ENCODE data around the gene GRK4. TPM values are rescaled to one million over a fixed set of nuclear protein-coding genes. Genes with fewer than 3 reads are reported as not detected.

GRK4 gene
- polyA plus RNA-seq, 6 donors from 2014 or later = 0.86 to 1.8 (median 0.96) TPM; not detected in 1

DNA sequence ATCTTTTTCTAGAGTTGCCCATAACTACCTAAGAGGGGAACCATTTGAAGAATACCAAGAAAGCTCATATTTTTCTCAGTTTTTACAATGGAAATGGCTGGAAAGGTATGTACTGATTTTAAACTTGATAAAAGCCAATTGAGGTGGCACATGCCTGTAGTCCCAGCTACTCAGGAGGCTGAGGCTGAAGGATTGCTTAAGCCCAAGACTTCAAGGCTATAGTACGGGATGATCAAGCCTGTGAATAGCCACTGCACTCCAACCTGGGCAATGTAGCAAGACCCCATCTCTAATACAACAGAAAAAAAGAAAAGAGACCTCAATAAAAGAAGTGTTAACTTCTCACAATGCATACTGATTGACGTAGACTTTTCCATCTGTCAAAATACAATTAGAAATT, 44.4 kb downstream of the GRK4 start:
- Mint-ChIP-seq H3K36me3 (no peaks in the 10 kb centered on the region), H3K27me3 (no peaks in the 10 kb centered on the region), H3K27ac (no peak overlapping the region), H3K9me3 (no peaks in the 10 kb centered on the region), H3K4me3 (no peak overlapping the region), H3K4me1 (no peaks in the 10 kb centered on the region)
- ATAC-seq (ENCODE audit: low read depth in 2 of 2) = no peak
- DNase-seq = no peak

DNA sequence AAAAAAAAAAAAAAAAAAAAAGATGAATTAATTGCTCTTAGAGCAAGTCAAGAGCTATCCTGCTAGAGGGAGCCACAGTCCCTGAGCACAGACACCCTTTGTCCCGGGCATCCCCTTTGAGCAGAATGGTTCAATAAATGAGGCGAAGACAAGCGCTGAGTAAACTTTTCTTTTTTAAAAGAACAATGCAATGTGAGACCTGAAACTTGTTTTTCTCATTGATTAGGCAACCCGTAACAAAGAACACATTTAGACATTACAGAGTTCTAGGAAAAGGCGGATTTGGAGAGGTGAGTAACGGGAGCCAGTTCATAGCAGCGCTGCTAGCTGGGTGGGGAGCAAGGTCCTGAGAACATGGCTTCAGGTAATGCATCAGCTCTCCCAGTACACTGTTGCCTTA, 46.1 kb downstream of the GRK4 start:
- Mint-ChIP-seq H3K27ac (no peak overlapping the region), H3K36me3 (no peaks in the 10 kb centered on the region), H3K9me3 (no peaks in the 10 kb centered on the region), H3K4me3 (no peak overlapping the region), H3K27me3 (no peaks in the 10 kb centered on the region), H3K4me1 (no peaks in the 10 kb centered on the region)
- DNase-seq (peak; percentile 5), ATAC-seq (ENCODE audit: low read depth in 2 of 2) (peak; percentile 58)

DNA sequence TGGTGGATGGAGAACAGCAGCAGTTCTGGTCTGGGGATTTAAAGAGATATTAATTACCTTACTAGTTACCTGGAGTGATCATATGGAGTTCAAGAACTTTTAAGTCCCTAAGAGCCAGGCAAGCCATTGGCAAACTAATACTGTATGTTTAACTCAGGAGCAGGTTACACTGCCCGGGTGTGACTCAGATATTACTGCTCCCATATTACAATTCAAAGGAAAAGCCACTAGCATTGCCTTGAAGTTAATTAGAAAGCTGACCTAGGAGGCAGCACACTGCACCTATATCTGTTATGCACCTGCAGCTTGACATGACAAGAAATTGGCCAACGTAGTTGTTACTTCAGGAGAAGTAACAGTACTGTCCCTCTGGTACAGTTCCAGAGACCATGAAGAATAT, 47.2 kb downstream of the GRK4 start:
- Mint-ChIP-seq H3K4me3 (no peak overlapping the region), H3K36me3 (no peaks in the 10 kb centered on the region), H3K27ac (no peak overlapping the region), H3K27me3 (no peaks in the 10 kb centered on the region), H3K9me3 (no peaks in the 10 kb centered on the region), H3K4me1 (no peaks in the 10 kb centered on the region)
- no peak for DNase-seq
- no peak for ATAC-seq (ENCODE audit: low read depth in 2 of 2)

DNA sequence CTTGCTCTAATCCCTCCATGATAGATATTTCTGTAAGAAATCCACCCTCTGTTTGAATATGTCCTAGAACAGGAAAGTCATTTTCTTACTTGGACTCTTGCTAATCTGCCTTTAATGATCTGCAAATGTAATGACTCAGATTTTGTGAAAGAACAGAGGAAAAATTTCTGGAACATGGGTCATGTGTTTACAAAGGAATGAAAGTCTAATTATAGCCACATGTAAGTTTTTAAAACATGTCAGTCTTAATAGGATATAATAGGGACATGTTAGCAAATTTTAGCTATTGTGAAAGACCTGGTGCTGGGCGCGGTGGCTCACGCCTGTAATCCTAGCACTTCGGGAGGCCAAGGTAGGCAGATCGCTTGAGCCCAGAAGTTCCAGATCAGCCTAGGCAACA, 47.6 kb downstream of the GRK4 start:
- Mint-ChIP-seq H3K4me1 (no peaks in the 10 kb centered on the region), H3K9me3 (no peaks in the 10 kb centered on the region), H3K4me3 (no peak overlapping the region), H3K36me3 (no peaks in the 10 kb centered on the region), H3K27ac (no peak overlapping the region), H3K27me3 (no peaks in the 10 kb centered on the region)
- ATAC-seq (ENCODE audit: low read depth in 2 of 2) (no peak), DNase-seq (no peak)

DNA sequence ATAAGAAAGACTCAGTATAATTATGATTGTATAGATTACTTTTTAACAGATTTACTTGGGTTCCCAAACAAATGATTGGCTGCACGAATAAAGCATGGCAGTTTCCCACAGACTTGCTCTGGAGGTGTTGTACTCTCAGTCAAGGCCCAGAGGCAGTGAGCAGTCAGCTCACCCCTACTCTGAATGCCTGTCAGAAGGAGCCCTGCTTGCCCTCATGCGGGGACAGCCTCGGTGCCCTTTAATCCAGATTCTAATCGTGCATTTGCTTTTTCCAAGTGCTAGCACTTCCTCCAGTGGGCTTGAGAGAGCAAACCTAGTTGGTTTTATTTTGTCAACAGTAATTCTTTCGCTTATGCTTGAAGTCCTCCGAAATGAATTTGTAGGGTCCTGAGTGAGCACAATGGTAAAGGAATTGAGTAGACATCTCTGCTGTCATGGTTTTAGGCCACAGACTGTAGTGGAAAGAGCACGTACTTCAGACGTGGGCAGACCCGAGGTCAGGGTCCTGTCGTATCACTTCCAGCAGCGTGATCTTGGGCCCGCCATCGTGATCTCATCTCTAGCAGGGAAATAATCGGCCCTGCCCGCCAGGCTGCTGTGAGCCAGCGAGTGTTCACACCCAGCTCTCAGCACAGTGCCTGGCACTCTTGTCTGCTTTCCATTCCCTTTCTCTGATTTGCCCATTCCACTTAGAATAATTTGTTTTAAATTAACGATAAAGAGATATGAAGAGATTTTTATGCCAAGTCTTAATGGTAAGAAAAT, 48.3 kb downstream of the GRK4 start:
- DNase-seq (no peak), ATAC-seq (ENCODE audit: low read depth in 2 of 2) (no peak)
- H3K4me1 Mint-ChIP-seq = no peaks in the 10 kb centered on the region
- no peaks in the 10 kb centered on the region for H3K9me3 Mint-ChIP-seq
- no peaks in the 10 kb centered on the region for H3K36me3 Mint-ChIP-seq
- no peaks in the 10 kb centered on the region for H3K27me3 Mint-ChIP-seq
- H3K27ac Mint-ChIP-seq = peak overlapping the region in 1 of 6 donors; percentile 43
- peak overlapping the region in 1 of 8 donors; percentile 42 for H3K4me3 Mint-ChIP-seq

DNA sequence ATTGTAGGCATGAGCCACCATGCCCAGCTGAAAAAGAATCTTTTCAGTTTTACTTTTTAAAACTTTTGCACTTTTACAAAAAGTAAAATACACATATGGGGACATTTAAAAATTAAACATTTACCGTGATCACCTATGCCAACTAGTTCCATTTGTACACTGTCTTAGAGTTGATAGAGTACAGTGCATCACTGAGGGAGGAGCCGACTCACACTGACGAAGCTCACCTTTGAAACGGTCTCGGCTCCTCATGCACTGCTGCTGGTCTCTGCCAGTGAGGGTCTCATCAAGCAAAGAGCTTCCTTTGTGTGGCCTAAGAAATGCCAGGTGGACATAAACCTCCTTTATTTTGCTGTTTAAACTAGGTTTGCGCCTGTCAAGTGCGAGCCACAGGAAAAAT, 50.0 kb downstream of the GRK4 start:
- Mint-ChIP-seq H3K4me1 (no peaks in the 10 kb centered on the region), H3K36me3 (no peaks in the 10 kb centered on the region), H3K27me3 (no peaks in the 10 kb centered on the region), H3K4me3 (no peak overlapping the region), H3K27ac (peak overlapping the region in 1 of 6 donors; percentile 8), H3K9me3 (no peaks in the 10 kb centered on the region)
- ATAC-seq (ENCODE audit: low read depth in 2 of 2) (no peak), DNase-seq (no peak)

DNA sequence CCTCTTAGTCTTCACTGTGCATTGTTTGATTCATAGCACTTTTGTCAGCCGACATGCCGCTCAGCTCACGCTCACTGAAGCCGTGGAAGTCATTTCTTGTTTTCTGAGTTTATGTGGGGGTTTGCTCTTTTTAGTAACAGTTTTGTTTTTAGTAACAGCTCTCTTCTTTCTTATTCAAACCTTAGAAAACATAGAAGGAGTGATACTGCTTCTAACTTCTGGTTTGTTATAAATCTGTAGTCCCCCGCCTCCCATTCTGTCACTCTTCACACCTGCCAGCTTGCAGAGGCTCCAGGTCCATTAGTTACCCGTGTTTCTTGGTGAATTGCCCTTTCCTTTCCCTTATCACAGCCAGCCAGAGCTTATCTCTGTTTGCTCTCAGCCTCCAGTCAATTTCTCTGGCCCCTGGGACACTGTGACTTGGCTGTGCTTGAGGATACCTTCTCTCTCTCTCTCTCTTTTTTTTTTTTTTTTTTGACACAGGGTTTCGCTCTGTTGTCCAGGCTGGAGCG, 50.5 kb downstream of the GRK4 start:
- H3K36me3 Mint-ChIP-seq = no peaks in the 10 kb centered on the region
- ATAC-seq (ENCODE audit: low read depth in 2 of 2) (no peak), DNase-seq (no peak)
- H3K9me3 Mint-ChIP-seq = no peaks in the 10 kb centered on the region
- no peaks in the 10 kb centered on the region for H3K4me1 Mint-ChIP-seq
- peak overlapping the region in 2 of 6 donors; percentile 12 to 61 for H3K27ac Mint-ChIP-seq
- no peak overlapping the region for H3K4me3 Mint-ChIP-seq
- no peaks in the 10 kb centered on the region for H3K27me3 Mint-ChIP-seq

DNA sequence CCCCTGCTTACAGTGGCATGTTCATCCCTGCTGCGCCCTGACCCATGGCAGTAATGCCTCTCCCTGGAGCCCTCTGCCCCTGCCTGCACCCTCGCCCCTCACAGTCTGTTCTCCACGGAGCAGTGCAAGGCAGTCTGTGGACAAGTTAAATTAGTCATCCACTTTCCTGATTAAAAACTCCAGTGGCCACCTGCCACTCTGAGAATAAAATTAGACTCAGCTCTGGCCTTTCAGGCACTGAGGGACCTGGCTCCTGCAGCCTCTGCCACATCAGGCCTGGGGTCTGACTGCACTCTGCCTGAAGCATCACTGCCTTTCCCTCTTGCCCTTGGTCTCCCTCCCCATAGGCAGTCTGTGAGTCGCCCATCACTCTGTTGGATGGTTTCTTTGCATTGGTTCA, 53.6 kb downstream of the GRK4 start:
- H3K9me3 Mint-ChIP-seq = no peaks in the 10 kb centered on the region
- H3K36me3 Mint-ChIP-seq = no peaks in the 10 kb centered on the region
- ATAC-seq (ENCODE audit: low read depth in 2 of 2) (no peak), DNase-seq (no peak)
- H3K4me3 Mint-ChIP-seq = no peak overlapping the region
- peak overlapping the region in 2 of 6 donors; percentile 20 to 86 for H3K27ac Mint-ChIP-seq
- no peaks in the 10 kb centered on the region for H3K4me1 Mint-ChIP-seq
- H3K27me3 Mint-ChIP-seq = no peaks in the 10 kb centered on the region

DNA sequence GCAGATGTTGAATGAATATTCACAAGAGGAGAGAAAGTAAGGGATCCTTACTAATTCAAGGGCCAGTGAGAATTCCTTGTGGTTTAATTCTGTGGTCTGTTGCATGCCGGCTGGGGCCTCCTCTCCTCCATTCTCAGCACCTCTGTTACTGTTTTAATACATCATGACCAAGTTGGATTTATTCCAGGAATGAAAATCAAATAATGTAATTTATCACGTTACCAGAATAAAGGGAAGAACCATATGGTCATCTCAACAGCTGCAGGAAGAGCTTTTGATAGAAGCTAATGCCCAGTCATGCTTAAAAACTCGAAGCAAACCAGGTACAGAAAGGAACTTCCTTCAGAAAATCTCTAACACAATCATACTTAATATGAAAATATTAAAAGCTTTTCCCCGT, 54.1 kb downstream of the GRK4 start:
- ATAC-seq (ENCODE audit: low read depth in 2 of 2) (no peak), DNase-seq (no peak)
- no peaks in the 10 kb centered on the region for H3K4me1 Mint-ChIP-seq
- H3K27me3 Mint-ChIP-seq = peaks cover 0 to 4% (median 0%) of the 10 kb centered on the region in 3 donors
- H3K9me3 Mint-ChIP-seq = no peaks in the 10 kb centered on the region
- H3K36me3 Mint-ChIP-seq = no peaks in the 10 kb centered on the region
- H3K27ac Mint-ChIP-seq = peak overlapping the region in 1 of 6 donors; percentile 17
- no peak overlapping the region for H3K4me3 Mint-ChIP-seq

DNA sequence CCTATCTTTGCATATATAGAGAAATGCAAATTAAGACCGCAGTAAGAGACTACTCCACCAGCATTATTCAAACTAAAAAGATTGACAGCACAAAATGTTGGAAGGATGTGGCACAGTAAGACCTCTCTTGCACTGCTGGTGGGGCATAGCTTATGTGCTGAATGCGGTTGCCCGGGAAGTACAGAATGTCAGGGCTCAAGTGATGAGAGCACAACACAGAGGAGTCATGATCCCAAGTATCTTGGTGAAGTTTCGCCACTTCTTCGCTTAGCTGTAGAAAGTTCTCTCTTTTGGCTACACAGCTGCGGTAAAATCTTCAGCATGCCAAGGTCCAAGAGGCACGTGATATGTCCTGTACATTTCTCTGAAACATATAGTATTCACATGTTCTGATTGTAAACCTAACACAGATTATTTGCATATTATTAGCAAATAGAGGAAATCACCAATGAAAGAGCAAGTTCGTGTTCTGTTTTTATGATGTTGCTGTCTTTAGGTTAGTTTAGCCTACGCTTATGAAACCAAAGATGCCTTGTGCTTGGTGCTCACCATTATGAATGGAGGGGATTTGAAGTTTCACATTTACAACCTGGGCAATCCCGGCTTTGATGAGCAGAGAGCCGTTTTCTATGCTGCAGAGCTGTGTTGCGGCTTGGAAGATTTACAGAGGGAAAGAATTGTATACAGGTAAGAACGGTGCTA, 55.9 kb downstream of the GRK4 start:
- Mint-ChIP-seq H3K36me3 (peaks cover 5 to 10% of the 10 kb centered on the region in 2 donors), H3K4me1 (no peaks in the 10 kb centered on the region), H3K27me3 (peaks cover 10 to 15% (median 11%) of the 10 kb centered on the region in 3 donors), H3K9me3 (peaks cover 2 to 13% (median 8%) of the 10 kb centered on the region in 7 donors), H3K27ac (no peak overlapping the region), H3K4me3 (no peak overlapping the region)
- DNase-seq = no peak
- peak in 1 of 2 donors; percentile 23 for ATAC-seq (ENCODE audit: low read depth in 2 of 2)

DNA sequence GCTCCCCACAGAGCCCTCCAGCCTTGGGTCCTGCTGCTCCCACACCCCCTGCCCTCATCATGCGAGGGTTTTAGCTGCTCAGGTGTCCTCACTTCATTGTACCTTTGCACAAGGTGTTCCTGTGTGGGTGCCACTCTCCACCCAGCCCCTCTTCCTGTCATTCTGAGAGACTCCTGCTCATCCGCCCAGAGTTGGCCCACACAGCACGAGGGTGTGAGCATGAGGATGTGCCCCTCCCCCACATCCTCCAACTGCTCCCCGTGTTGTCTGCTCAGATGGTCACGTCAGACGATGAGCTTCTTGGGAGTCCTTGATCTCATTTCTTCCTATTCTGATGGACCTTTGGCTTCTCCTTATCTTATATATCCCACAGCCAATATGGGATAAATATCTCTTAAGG, 57.8 kb downstream of the GRK4 start:
- Mint-ChIP-seq H3K4me3 (no peak overlapping the region), H3K36me3 (peaks cover 5 to 10% of the 10 kb centered on the region in 2 donors), H3K4me1 (no peaks in the 10 kb centered on the region), H3K27ac (no peak overlapping the region), H3K9me3 (peaks cover 2 to 13% (median 8%) of the 10 kb centered on the region in 7 donors), H3K27me3 (peaks cover 10 to 15% (median 11%) of the 10 kb centered on the region in 3 donors)
- no peak for ATAC-seq (ENCODE audit: low read depth in 2 of 2)
- DNase-seq = no peak

DNA sequence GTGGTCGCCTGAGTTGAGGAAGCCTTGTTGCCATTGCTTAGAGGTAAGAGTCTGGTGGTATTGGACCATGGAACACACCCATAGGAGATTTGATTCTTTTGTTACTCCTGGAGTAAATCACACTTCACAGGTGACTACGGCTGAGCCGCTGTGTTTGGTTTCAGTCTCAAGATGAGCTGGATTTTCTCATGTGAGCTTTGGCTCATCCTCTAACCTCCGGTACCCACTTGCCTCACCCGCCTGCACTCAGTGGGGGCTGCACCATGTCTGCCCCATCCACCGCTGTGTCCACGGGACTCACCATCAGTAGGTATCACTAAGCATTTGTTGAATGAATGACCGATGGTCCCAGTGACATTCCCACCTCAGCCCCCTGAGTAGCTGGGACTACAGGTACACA, 58.3 kb downstream of the GRK4 start:
- Mint-ChIP-seq H3K27me3 (peaks cover 10 to 15% (median 11%) of the 10 kb centered on the region in 3 donors), H3K27ac (no peak overlapping the region), H3K4me1 (no peaks in the 10 kb centered on the region), H3K4me3 (no peak overlapping the region), H3K36me3 (peaks cover 5 to 10% of the 10 kb centered on the region in 2 donors), H3K9me3 (peaks cover 2 to 13% (median 8%) of the 10 kb centered on the region in 7 donors)
- DNase-seq (no peak), ATAC-seq (ENCODE audit: low read depth in 2 of 2) (no peak)

DNA sequence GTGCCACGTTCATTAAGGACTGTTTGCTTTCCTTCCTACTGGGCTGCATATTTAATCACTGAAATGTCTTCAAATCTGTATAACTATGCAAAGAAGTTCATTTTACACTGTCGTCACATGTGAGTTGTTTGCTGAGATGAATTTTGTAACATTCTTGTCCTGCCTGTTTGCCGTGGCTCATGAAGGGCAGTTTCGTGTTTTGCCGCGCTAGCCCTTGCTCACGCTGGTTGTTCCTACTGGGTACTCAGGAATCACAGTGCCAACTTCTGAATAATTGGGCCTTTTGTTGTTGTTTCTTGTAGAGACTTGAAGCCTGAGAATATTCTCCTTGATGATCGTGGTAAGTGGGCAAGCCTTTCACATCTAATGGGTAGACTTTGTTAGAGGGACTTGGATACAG, 58.7 kb downstream of the GRK4 start:
- ATAC-seq (ENCODE audit: low read depth in 2 of 2) (no peak), DNase-seq (no peak)
- no peak overlapping the region for H3K4me3 Mint-ChIP-seq
- H3K27me3 Mint-ChIP-seq = peaks cover 10 to 15% (median 11%) of the 10 kb centered on the region in 3 donors
- no peak overlapping the region for H3K27ac Mint-ChIP-seq
- no peaks in the 10 kb centered on the region for H3K4me1 Mint-ChIP-seq
- H3K9me3 Mint-ChIP-seq = peaks cover 2 to 13% (median 8%) of the 10 kb centered on the region in 7 donors
- H3K36me3 Mint-ChIP-seq = peaks cover 5 to 10% of the 10 kb centered on the region in 2 donors

DNA sequence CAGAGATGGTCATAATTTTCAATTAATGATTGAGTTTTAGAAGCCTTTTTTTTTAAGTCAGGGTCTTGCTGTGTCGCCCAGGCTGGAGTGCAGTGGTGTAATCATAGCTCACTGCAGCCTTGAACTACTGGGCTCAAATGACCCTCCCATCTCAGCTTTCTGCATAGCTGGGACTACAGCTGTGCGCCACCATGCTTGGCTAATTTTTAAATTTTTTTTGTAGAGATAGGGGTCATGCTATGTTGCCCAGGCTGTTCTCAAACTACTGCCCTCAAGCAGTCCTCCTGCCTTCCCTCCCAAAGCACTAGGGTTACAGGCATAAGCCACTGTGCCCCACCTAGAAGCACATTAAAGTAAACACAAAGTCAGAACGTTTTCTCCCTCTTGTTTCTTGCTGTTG, 59.3 kb downstream of the GRK4 start:
- H3K4me1 Mint-ChIP-seq = no peaks in the 10 kb centered on the region
- no peak overlapping the region for H3K27ac Mint-ChIP-seq
- H3K27me3 Mint-ChIP-seq = peaks cover 10 to 15% (median 11%) of the 10 kb centered on the region in 3 donors
- ATAC-seq (ENCODE audit: low read depth in 2 of 2) = no peak
- H3K36me3 Mint-ChIP-seq = peaks cover 5 to 10% of the 10 kb centered on the region in 2 donors
- no peak overlapping the region for H3K4me3 Mint-ChIP-seq
- no peak for DNase-seq
- peaks cover 2 to 13% (median 8%) of the 10 kb centered on the region in 7 donors for H3K9me3 Mint-ChIP-seq

Data from naive B cell (primary cell).